SK-N-MC (cell line): ENCODE data around the gene RBM47.
"Not testable (repeated sequence)": the region's sequence is repeated elsewhere in the genome, so short reads cannot be mapped to it uniquely, and the experiment has no call there.

Experiments used
- DNase-seq: peaks from one replicate; pipeline ENCODE4 v3.0.0-alpha.2; 2011; ENCODE audit warnings: low read depth, low spot score
- H3K27ac ChIP-seq: fragments of 200-600 bp; sonication (generic); 2 replicates; pipeline ENCODE4 v1.5.1; 2016; ENCODE audit warnings: mixed run types
- H3K36me3 ChIP-seq: fragments of 200-600 bp; sonication (generic); 2 replicates; pipeline ENCODE4 v1.6.1; 2017; ENCODE audit warnings: antibody characterized with exemption, low read length, mixed read lengths; ENCODE audit not compliant: insufficient read depth
- H3K4me3 ChIP-seq: fragments of 200-600 bp; sonication (generic); 2 replicates; pipeline ENCODE4 v1.5.1; 2016
- H3K9ac ChIP-seq: fragments of 200-600 bp; sonication (generic); 2 replicates; pipeline ENCODE4 v1.8.0; 2017; ENCODE audit warnings: mixed run types, mixed read lengths; ENCODE audit not compliant: insufficient read length
- H3K9me3 ChIP-seq: fragments of 200-600 bp; sonication (generic); 2 replicates; pipeline ENCODE4 v1.6.1; 2017; ENCODE audit warnings: low read depth, mild to moderate bottlenecking, antibody characterized with exemption, low read length, moderate library complexity, mixed read lengths
- EZH2 ChIP-seq: fragments of 200-600 bp; sonication (generic); IDR thresholded peaks from one replicate; pipeline ENCODE4 v1.6.1; 2017; ENCODE audit warnings: antibody characterized with exemption
- FOXP2 ChIP-seq: optimal IDR thresholded peaks from 2 replicates; pipeline ENCODE3; 2011; ENCODE audit warnings: mild to moderate bottlenecking, moderate library complexity; ENCODE audit not compliant: insufficient read depth; ENCODE audit errors: extremely low read length, control extremely low read depth
- POLR2AphosphoS5 ChIP-seq: IDR thresholded peaks from 2 replicates; pipeline ENCODE4 v1.6.1; 2012; ENCODE audit warnings: mild to moderate bottlenecking, low read depth, low read length, borderline replicate concordance

The RBM47 gene

DNA sequence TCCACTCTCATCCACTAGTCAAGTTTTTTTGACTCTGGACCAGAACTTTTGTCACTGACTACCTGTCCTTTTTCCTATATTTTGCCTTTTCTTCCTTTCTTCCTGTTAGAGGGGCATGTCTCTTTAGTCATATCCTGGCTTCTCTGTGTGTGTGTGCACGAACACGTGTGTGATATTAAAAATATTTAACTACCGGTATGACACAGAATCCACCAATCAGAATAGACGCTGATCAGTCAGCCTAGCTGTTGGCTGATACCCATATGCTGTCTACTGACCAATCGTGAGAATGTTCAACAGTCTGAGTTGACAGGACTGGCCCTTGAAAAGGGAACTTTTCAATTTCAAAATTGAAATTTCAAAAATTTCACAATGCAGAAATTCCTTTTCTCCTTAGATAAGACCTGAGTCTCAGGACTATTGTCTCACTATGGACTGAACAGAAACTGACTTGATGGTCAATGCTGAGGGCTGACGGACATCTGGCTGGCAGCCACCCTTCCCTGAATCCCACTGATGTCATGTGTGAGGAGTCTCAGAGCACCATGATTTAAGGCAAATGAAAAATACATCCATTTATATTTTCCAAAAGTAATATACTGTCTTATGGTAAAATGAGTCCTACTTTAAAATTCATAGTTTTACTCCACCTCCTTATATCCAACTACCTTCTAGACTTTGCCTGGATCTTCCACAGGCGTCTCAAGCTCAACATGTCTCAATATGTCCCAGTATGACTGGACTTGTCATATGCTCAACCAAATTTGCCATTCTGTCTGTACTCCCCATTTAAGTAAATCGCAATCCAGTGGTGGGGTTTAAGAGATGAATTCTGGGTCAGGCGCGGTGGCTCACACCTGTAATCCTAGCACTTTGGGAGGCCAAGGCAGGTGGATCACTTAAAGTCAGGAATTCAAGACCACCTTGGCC is 216.5 kb downstream of the RBM47 start:
- no peak for TF ChIP-seq FOXP2
- no peak for TF ChIP-seq EZH2
- TF ChIP-seq POLR2AphosphoS5 = no peak
- Histone ChIP-seq H3K27ac (no peak overlapping the region), H3K36me3 (no peaks in the 10 kb centered on the region), H3K9ac (no peak overlapping the region), H3K9me3 (no peaks in the 10 kb centered on the region), H3K4me3 (no peak overlapping the region)
- no peak for DNase-seq

DNA sequence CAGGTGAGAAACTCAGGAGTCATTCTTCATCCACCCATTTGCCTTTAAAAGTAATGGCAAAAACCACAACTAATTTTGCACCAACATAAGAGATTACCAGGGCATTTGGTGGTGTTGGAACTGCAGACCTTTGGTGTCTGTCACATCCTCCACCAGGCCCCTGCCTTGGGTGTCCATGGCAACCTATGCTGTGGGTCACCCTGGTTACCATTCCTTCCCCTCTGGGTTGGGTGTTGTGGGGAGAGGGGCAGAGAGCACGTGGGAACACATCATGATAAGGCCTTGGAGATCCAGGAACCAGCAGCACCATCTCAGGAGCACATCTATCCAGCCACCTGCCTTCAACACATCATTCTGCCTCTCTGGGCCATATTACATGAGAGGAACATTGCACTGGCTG is 217.3 kb downstream of the RBM47 start:
- H3K9ac ChIP-seq = no peak overlapping the region
- H3K4me3 ChIP-seq = no peak overlapping the region
- TF ChIP-seq EZH2 (no peak), POLR2AphosphoS5 (no peak), FOXP2 (no peak)
- no peaks in the 10 kb centered on the region for H3K9me3 ChIP-seq
- no peak overlapping the region for H3K27ac ChIP-seq
- H3K36me3 ChIP-seq = no peaks in the 10 kb centered on the region
- DNase-seq = no peak

DNA sequence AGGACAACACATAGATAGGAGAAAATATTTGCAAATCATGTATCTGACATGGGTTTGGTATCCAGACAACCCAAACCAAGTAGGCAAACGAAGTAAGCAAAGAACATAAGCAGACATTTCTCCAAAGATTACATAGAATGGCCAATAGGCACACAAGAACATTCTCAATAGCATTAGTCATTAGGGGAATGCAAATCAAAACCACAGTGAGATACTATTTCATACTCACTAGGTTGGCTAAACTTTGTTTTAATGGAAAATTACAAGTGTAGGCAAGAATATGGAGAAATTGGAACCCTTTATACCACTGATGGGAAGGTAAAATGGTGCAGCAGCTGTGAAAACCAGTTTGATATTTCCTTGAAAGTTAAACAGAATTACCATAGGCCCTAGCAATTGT is 219.8 kb downstream of the RBM47 start:
- no peak for DNase-seq
- no peak for TF ChIP-seq POLR2AphosphoS5
- no peak for TF ChIP-seq EZH2
- no peak for TF ChIP-seq FOXP2
- no peak overlapping the region for H3K27ac ChIP-seq

DNA sequence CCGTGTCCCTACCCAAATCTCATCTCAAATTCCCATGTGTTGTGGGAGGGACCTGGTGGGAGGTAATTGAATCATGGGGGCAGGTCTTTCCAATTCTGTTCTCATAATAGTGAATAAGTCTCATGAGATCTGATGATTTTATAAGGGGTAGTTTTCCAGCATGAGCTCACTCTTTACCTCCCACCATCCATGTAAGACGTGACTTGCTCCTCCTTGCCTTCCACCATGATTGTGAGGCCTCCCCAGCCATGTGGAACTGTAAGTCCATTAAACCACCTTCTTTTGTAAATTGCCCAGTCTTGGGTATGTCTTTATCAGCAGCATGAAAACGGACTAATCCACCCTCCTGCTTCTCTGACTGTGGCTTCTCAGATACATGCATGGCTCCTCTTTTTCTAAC is 222.2 kb downstream of the RBM47 start:
- not testable (repeated sequence) for H3K9me3 ChIP-seq, DNase-seq, H3K9ac ChIP-seq, H3K4me3 ChIP-seq, H3K36me3 ChIP-seq, H3K27ac ChIP-seq

More for the DNA sequence above, 219.8 kb downstream of the RBM47 start:
- no peak overlapping the region for H3K9ac ChIP-seq
- no peaks in the 10 kb centered on the region for H3K36me3 ChIP-seq
- no peak overlapping the region for H3K4me3 ChIP-seq
- H3K9me3 ChIP-seq = no peaks in the 10 kb centered on the region

- TF ChIP-seq POLR2AphosphoS5 = no peak
- no peak for TF ChIP-seq EZH2
- no peak for DNase-seq
- no peaks in the 10 kb centered on the region for H3K9me3 ChIP-seq
Observed at GRCh38 chr4:40406340-40406739, 223.3 kb downstream of the RBM47 start.

GRCh38 chr4:40405193-40405592 is 224.5 kb downstream of the RBM47 start:
- no peak overlapping the region for H3K27ac ChIP-seq
- no peaks in the 10 kb centered on the region for H3K36me3 ChIP-seq
- DNase-seq = no peak
- TF ChIP-seq POLR2AphosphoS5 (no peak), FOXP2 (no peak), EZH2 (no peak)
- H3K9ac ChIP-seq = no peak overlapping the region
- H3K9me3 ChIP-seq = no peaks in the 10 kb centered on the region
- H3K4me3 ChIP-seq = no peak overlapping the region

More at GRCh38 chr4:40406340-40406739, 223.3 kb downstream of the RBM47 start:
- Histone ChIP-seq H3K36me3 (no peaks in the 10 kb centered on the region), H3K9ac (no peak overlapping the region), H3K4me3 (no peak overlapping the region), H3K27ac (no peak overlapping the region)

DNA sequence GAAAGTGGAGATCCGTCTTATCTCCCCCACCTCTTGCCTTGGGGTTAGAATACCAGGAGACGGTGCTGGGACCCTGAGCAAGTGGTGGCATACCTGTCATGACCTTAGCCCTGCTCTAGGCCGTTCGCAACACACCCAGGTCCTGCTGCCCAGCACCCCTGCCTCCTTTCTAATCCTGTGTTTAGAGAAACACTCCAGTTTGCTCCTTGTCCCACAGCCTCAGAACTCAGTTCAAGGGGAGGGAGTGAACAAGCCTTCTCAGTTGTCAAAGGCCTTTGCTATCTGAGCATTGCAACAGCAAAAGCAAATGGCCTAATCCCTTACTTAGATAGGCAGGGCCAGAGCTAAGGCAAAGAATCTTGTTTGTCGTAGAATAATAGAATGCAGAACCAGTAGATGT is 226.6 kb downstream of the RBM47 start:
- no peak for TF ChIP-seq EZH2
- TF ChIP-seq POLR2AphosphoS5 = no peak
- TF ChIP-seq FOXP2 = no peak
- no peak overlapping the region for H3K9ac ChIP-seq
- no peaks in the 10 kb centered on the region for H3K9me3 ChIP-seq
- H3K4me3 ChIP-seq = no peak overlapping the region
- DNase-seq = no peak
- no peak overlapping the region for H3K27ac ChIP-seq
- H3K36me3 ChIP-seq = no peaks in the 10 kb centered on the region

DNA sequence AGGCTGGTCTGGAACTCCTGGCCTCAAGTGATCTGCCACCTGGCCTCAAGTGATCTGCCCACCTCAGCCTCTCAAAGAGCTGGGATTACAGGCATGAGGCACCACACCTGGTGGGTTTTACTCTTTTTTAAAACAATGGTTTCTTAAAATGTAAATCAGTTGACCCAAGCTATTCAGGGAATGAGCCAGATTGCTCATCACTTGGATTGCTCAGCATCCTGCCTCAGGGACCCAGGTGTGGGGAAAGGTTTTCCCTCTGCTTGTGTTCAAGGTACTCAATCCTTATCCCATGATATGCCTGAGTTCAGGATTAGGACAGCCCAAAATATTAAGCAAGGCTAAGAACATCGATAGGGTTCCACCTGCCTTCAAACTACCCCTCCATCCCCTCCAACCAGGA is 227.1 kb downstream of the RBM47 start:
- H3K36me3 ChIP-seq = no peaks in the 10 kb centered on the region
- no peak for DNase-seq
- no peaks in the 10 kb centered on the region for H3K9me3 ChIP-seq
- H3K27ac ChIP-seq = no peak overlapping the region
- TF ChIP-seq POLR2AphosphoS5 (no peak), FOXP2 (no peak), EZH2 (no peak)
- H3K4me3 ChIP-seq = no peak overlapping the region
- H3K9ac ChIP-seq = no peak overlapping the region

DNA sequence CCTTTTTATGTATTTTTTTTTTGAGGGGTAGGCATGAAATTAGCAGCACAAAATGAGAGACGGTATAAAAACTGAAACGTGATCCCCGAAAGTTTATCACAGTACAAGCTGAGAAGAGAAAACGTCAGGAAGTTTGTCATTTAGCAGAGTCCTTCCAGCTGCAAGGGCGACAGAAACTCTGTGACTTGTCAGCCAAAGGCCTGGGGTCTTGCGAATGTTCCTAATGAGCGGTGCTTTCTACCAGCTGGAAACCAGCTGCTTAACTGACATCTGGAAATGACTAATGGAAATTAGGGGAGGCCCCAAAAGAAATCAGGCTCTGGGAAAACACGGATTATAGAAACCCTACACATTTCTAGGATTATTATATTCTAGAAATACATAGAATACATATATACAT is 228.0 kb downstream of the RBM47 start:
- TF ChIP-seq EZH2 (no peak), POLR2AphosphoS5 (no peak), FOXP2 (no peak)
- DNase-seq = no peak
- H3K4me3 ChIP-seq = no peak overlapping the region
- H3K9me3 ChIP-seq = no peaks in the 10 kb centered on the region
- H3K9ac ChIP-seq = no peak overlapping the region
- H3K27ac ChIP-seq = no peak overlapping the region
- no peaks in the 10 kb centered on the region for H3K36me3 ChIP-seq
